ENCODE measurements around the gene DDAH2.

Gene DDAH2

GRCh38 chr6:31729515-31729978 is 448 bp upstream of the DDAH2 start:
- CTCF ChIA-PET, result interaction anchor here (0.6 to 3.6 kb wide), 20 partner anchors 10 to 230 kb away, joined by 3 to 28 read pairs (median 5); partner anchors contain the start of genes LY6G5C, MSH5 and NEU1
- H3K27ac ChIP-seq (ENCODE audit: extremely low read depth, low read depth, low read length), result peak overlapping the region; percentile 67; the same call in 1 of the 2 replicates
- H3K4me3 ChIP-seq (ENCODE audit: low read depth, low read length), result peak overlapping the region; percentile 74
- POLR2A ChIA-PET, result interaction anchor here (0.6 to 4.7 kb wide), 32 partner anchors 9 to 1242 kb away, joined by 3 to 54 read pairs (median 5); partner anchors contain the start of genes ABHD16A, APOM, BAG6 and CSNK2B
- no peaks in the 10 kb centered on the region for H3K9me3 ChIP-seq (ENCODE audit: control insufficient read depth, insufficient read depth, low read depth, low read length)
- peaks cover 3% of the 10 kb centered on the region for H3K4me1 ChIP-seq (ENCODE audit: control insufficient read depth, insufficient read depth, low read length)
- peaks cover 12 to 63% of the 10 kb centered on the region in 2 experiments; a peak in 2 of 3 replicates for H3K36me3 ChIP-seq (ENCODE audit: control insufficient read depth in 2 of 2, insufficient read depth in 1 of 2, low read length in 2 of 2)
- TF ChIP-seq ZNF302 (tag by site-specific recombination; IDR thresholded peaks at IDR 0.05; ENCODE audit: low read depth), result no peak
- peak; percentile 79 for TF ChIP-seq SCRT2 (tag by site-specific recombination; IDR thresholded peaks at IDR 0.05)
- no peak for TF ChIP-seq MEIS1 (CRISPR knock-in tag; IDR thresholded peaks at IDR 0.05; ENCODE audit: borderline replicate concordance)
- 0 out of 2 replicates have a peak, but pooled peaks have one; percentile 70 for TF ChIP-seq ZBTB49 (tag by site-specific recombination; IDR thresholded peaks at IDR 0.05; ENCODE audit: low read depth)
- peak; percentile 41; the same call in 1 of the 2 replicates for TF ChIP-seq ZNF629 (tag by site-specific recombination; IDR thresholded peaks at IDR 0.05)
- peak; percentile 10; the same call in 1 of the 2 replicates for TF ChIP-seq KLF8 (tag by site-specific recombination; IDR thresholded peaks at IDR 0.05)
- TF ChIP-seq ZBTB26 (tag by site-specific recombination; optimal IDR thresholded peaks at IDR 0.05), result no peak
- no peak for TF ChIP-seq ZIC2 (tag by site-specific recombination; IDR thresholded peaks at IDR 0.05)
- no peak for TF ChIP-seq ZNF558 (tag by site-specific recombination; IDR thresholded peaks at IDR 0.05)
- TF ChIP-seq OSR2 (tag by site-specific recombination; IDR thresholded peaks at IDR 0.05), result peak; percentile 62
- no peak for TF ChIP-seq ZNF37A (tag by site-specific recombination; IDR thresholded peaks at IDR 0.05)
- TF ChIP-seq BCL11A (tag by site-specific recombination; IDR thresholded peaks at IDR 0.05; ENCODE audit: low read depth), result peak; percentile 79
- TF ChIP-seq KLF16 (tag by site-specific recombination; IDR thresholded peaks at IDR 0.05), result peak; percentile 89
- peak; percentile 90 for TF ChIP-seq KLF9 (tag by site-specific recombination; IDR thresholded peaks at IDR 0.05; ENCODE audit: low read depth)
- TF ChIP-seq ZNF785 (tag by site-specific recombination; IDR thresholded peaks at IDR 0.05), result no peak
- no peak for TF ChIP-seq ZNF514 (tag by site-specific recombination; IDR thresholded peaks at IDR 0.05)
- TF ChIP-seq ZNF394 (tag by site-specific recombination; IDR thresholded peaks at IDR 0.05; ENCODE audit: borderline replicate concordance), result peak; percentile 19; the same call in 1 of the 2 replicates
- TF ChIP-seq PRDM6 (tag by site-specific recombination; IDR thresholded peaks at IDR 0.05), result no peak
- TF ChIP-seq REST (tag by site-specific recombination; IDR thresholded peaks at IDR 0.05), result peak; percentile 38; the same call in 1 of the 2 replicates
- no peak for TF ChIP-seq ZNF596 (tag by site-specific recombination; IDR thresholded peaks at IDR 0.05)
- no peak for TF ChIP-seq ZNF518A (tag by site-specific recombination; conservative IDR thresholded peaks at IDR 0.05; ENCODE audit: low read depth)
- TF ChIP-seq ZSCAN18 (tag by site-specific recombination; IDR thresholded peaks at IDR 0.05), result no peak

All from HEK293 (cell line).